ENCODE data around the gene TTC21B.
A peak's percentile ranks its signal among the peaks of the same experiment; 100 is the strongest.
"Not testable (repeated sequence)": the region's sequence is repeated elsewhere in the genome, so short reads cannot be mapped to it uniquely, and the experiment has no call there.

The TTC21B gene

DNA sequence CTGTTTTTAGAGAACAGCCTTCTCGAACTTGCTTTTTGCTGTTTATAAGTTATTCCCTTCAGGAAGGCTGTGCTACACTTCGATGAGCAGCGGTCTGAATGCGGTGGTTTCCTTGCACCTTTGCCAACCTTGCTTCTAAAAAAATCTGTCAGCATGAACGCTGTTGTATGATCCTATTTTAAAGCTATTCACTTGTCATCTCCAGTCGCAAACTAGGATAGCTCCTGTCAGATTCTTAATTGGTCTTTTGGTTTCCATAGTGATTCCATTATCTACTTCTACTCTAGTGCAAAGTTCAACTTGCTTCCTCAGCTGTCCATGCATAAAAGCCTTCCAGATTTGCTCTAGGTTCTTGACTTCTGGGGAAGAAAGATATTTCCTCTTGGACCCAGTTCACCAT, 83.2 kb downstream of the TTC21B start:
- TF ChIP-seq, protein P1, sequence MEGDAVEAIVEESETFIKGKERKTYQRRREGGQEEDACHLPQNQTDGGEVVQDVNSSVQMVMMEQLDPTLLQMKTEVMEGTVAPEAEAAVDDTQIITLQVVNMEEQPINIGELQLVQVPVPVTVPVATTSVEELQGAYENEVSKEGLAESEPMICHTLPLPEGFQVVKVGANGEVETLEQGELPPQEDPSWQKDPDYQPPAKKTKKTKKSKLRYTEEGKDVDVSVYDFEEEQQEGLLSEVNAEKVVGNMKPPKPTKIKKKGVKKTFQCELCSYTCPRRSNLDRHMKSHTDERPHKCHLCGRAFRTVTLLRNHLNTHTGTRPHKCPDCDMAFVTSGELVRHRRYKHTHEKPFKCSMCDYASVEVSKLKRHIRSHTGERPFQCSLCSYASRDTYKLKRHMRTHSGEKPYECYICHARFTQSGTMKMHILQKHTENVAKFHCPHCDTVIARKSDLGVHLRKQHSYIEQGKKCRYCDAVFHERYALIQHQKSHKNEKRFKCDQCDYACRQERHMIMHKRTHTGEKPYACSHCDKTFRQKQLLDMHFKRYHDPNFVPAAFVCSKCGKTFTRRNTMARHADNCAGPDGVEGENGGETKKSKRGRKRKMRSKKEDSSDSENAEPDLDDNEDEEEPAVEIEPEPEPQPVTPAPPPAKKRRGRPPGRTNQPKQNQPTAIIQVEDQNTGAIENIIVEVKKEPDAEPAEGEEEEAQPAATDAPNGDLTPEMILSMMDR (IDR thresholded peaks at IDR 0.05; ENCODE audit: low read depth, low read length), result no peak
- no peak overlapping the region for H3K4me3 ChIP-seq (replicated peaks in 1 of 2; ENCODE audit: low read depth in 2 of 2, low read length in 2 of 2)
- no peak for DNase-seq (ENCODE audit: low read depth in 2 of 2)

DNA sequence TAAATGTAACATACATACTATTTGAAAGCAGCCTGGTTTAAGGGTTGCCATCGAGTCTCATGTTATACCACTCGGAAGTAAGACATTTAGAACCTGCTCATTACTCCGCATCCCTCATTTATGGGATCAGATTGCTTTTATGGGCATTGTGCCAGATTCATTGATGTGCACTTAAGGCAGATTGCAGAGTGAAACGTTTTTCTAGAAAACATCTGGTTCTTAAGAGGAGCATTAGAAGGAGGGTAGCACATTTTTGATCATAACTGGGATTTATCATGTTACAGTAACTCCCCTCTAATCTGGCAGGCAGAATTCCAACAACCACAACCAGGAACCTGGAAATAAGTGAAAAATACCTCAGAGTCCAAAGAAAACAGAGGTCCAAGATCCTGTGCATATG, 85.4 kb downstream of the TTC21B start:
- DNase-seq (ENCODE audit: low read depth in 2 of 2), result peak; percentile 18 to 53

DNA sequence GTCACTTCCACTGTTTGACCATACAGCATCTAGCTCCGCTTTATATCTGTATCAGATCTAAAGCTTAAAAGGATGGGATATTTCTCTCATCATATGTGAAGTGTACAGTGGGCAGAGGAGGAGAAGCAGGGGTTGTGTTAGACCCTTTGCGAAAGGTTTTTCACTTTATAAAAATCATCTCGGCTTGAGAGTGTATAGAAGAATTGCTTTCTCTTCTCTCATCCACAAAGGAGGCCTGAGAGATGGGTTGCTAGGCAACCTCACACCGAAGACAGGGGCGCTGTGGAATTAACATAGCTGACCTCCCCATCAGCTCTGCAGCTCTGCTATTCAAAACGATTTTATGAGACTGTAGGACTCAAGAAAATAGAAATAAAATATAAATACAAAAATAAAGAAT, 89.3 kb downstream of the TTC21B start:
- TF ChIP-seq, protein P1 (IDR thresholded peaks at IDR 0.05; ENCODE audit: low read depth, low read length), result no peak
- no peak overlapping the region for H3K4me3 ChIP-seq (replicated peaks in 1 of 2; ENCODE audit: low read depth in 2 of 2, low read length in 2 of 2)
- DNase-seq (ENCODE audit: low read depth in 2 of 2), result no peak

More for the DNA sequence above, 85.4 kb downstream of the TTC21B start:
- no peak overlapping the region for H3K4me3 ChIP-seq (replicated peaks in 1 of 2; ENCODE audit: low read depth in 2 of 2, low read length in 2 of 2)
- TF ChIP-seq, protein P1 (IDR thresholded peaks at IDR 0.05; ENCODE audit: low read depth, low read length), result no peak

DNA sequence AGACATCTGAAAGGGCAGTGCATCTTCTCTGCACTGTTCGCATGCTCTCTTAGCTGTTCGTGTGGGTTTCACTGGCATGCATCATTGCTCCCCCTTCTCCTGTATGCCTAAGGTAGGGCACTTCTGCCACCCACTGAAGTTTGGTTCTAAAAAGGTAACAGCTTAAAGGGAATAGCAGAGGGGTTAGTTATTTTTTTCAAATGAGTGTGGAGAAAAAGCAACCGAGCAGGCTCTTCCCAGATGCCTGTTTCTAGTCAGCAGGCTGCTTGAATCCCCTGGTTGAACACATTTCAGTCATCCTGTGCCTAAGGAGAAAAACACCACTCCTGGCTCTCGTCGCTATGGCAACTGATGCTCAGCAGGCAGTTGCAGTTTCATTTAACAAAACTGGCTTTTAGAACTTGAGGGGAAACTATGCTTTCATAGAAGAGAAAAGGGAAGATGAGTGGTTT, 89.7 kb downstream of the TTC21B start:
- TF ChIP-seq, protein P1 (IDR thresholded peaks at IDR 0.05; ENCODE audit: low read depth, low read length), result no peak
- no peak for DNase-seq (ENCODE audit: low read depth in 2 of 2)
- no peak overlapping the region for H3K4me3 ChIP-seq (replicated peaks in 1 of 2; ENCODE audit: low read depth in 2 of 2, low read length in 2 of 2)

DNA sequence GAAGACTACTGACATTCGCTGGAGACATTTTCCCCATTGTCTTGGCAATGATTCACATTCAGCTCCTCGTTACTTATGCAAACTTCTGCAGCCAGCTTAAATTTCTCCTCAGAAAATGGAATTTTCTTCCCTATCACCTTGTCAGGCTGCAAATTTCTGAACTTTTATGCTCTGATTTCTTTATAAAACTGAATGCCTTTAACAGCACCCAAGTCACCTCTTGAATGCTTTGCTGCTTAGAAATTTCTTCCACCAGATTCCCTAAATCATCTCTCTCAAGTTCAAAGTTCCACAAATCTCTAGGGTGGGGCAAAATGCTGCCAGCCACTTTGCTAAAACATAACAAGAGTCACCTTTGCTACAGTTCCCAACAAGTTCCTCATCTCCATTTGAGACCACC, 92.5 kb downstream of the TTC21B start:
- not testable (repeated sequence) for DNase-seq (ENCODE audit: low read depth in 2 of 2); H3K4me3 ChIP-seq (replicated peaks in 1 of 2; ENCODE audit: low read depth in 2 of 2, low read length in 2 of 2)

DNA sequence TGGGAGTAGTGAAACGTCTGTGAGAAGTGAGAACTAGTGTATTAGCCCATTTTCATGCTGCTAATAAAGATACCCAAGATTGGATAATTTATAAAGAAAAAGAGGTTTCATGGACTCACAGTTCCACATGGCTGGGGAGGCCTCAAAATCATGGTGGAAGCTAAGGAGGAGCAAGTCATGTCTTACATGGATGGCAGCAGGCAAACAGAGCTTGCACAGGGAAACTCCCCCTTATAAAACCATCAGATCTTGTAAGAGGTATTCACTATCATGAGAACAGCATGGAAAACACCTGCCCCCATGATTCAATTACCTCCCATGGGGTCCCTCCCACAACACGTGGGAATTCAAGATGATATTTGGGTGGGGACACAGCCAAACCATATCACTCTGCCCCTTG, 93.9 kb downstream of the TTC21B start:
- DNase-seq (ENCODE audit: low read depth in 2 of 2); H3K4me3 ChIP-seq (replicated peaks in 1 of 2; ENCODE audit: low read depth in 2 of 2, low read length in 2 of 2): not testable (repeated sequence)

DNA sequence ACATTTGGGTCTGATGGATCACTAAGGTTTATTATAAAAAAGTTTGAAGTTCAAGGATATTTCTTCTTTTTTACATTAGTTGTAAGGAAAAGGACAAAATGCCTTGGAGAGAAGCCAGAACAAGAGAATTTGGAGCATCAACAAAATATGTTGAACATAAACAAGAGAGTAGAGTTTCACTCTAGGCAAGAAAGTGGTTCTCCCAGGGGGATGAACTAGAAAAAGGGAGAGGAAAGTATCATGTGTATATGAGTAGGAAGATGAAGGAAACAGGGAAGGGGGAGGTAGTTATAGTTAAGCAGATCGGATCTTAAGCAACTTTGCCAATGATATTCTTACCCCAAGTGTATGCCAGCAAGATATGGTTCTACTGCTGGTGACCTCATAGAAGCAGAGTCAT, 95.7 kb downstream of the TTC21B start:
- peak; percentile 33 to 52 for DNase-seq (ENCODE audit: low read depth in 2 of 2)
- TF ChIP-seq, protein P1 (IDR thresholded peaks at IDR 0.05; ENCODE audit: low read depth, low read length), result no peak
- H3K4me3 ChIP-seq (replicated peaks in 1 of 2; ENCODE audit: low read depth in 2 of 2, low read length in 2 of 2), result no peak overlapping the region

DNA sequence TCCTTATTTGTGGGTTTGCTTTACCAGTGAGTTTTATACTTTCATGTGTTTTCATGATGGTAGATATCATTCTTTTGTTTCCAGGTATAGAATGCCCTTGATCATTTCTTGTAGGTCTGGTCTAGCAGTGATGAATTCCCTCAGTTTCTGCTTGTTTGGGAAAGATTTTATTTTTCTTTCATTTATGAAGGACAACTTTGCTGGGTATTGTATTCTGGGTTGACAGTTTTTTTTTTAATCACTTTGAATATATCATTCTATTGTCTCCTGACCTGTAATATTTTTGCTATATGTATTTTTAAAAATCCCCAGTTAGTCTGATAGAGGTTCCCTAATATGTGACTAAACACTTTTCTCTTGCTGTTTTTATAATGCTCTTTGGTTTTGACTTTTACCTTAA, 101.2 kb downstream of the TTC21B start:
- no peak overlapping the region for H3K4me3 ChIP-seq (replicated peaks in 1 of 2; ENCODE audit: low read depth in 2 of 2, low read length in 2 of 2)
- DNase-seq (ENCODE audit: low read depth in 2 of 2), result no peak
- TF ChIP-seq, protein P1 (IDR thresholded peaks at IDR 0.05; ENCODE audit: low read depth, low read length), result no peak

Data from cardiac fibroblast (primary cell).